Neural progenitor cell (in vitro differentiated cells): ENCODE results near the gene TMED7. TPM values are rescaled to one million over a fixed set of nuclear protein-coding genes. Genes with fewer than 3 reads are reported as not detected.
"Not testable (repeated sequence)": the region's sequence is repeated elsewhere in the genome, so short reads cannot be mapped to it uniquely, and the experiment has no call there.

ENCODE experiments used
- DNase-seq: peaks from one replicate; pipeline ENCODE4 v3.0.0-alpha.2; 2016; ENCODE audit warnings: low spot score
- H2AFZ ChIP-seq: fragments of 200-600 bp; sonication (generic); replicated peaks from 2 replicates; pipeline ENCODE4 v1.6.1; 2016; ENCODE audit warnings: antibody characterized with exemption
- H3F3A ChIP-seq: fragments of 200-600 bp; sonication (generic); 2 replicates; pipeline ENCODE4 v1.6.1; 2016; ENCODE audit warnings: antibody characterized with exemption, low read depth
- H3K27ac ChIP-seq: fragments of 200-600 bp; sonication (generic); 2 replicates; pipeline ENCODE4 v1.5.1; 2016; ENCODE audit warnings: mild to moderate bottlenecking
- H3K27me3 ChIP-seq: fragments of 200-600 bp; sonication (generic); 2 replicates; pipeline ENCODE4 v1.6.1; 2016; ENCODE audit warnings: mild to moderate bottlenecking, moderate library complexity
- H3K36me3 ChIP-seq: fragments of 200-600 bp; sonication (generic); 2 replicates; pipeline ENCODE4 v1.5.1; 2016
- H3K4me1 ChIP-seq: fragments of 200-600 bp; sonication (generic); 2 replicates; pipeline ENCODE4 v1.6.1; 2016; ENCODE audit warnings: mixed run types
- H3K4me2 ChIP-seq: fragments of 200-600 bp; sonication (generic); 2 replicates; pipeline ENCODE4 v1.6.1; 2016
- H3K4me3 ChIP-seq: fragments of 200-600 bp; sonication (generic); 2 replicates; pipeline ENCODE4 v1.5.1; 2016
- H3K79me2 ChIP-seq: fragments of 200-600 bp; sonication (generic); 2 replicates; pipeline ENCODE4 v1.6.1; 2016; ENCODE audit warnings: low read depth
- H3K9ac ChIP-seq: fragments of 200-600 bp; sonication (generic); 2 replicates; pipeline ENCODE4 v1.6.1; 2016
- H3K9me3 ChIP-seq: fragments of 200-600 bp; sonication (generic); 2 replicates; pipeline ENCODE4 v1.5.1; 2016; ENCODE audit warnings: low read depth
- H4K20me1 ChIP-seq: fragments of 200-600 bp; sonication (generic); 2 replicates; pipeline ENCODE4 v1.6.1; 2016; ENCODE audit warnings: low read depth
- H3K27ac Mint-ChIP-seq: 3 replicates; pipeline ENCODE4 v1.8.0; 2021; ENCODE audit warnings: mixed read lengths
- H3K27me3 Mint-ChIP-seq: 2 replicates; pipeline ENCODE4 v1.8.0; 2022; ENCODE audit warnings: low read depth, mild to moderate bottlenecking, inconsistent platforms, moderate library complexity, mixed read lengths; ENCODE audit not compliant: insufficient read depth
- H3K36me3 Mint-ChIP-seq: 3 replicates; pipeline ENCODE4 v1.8.0; 2021; ENCODE audit warnings: mixed read lengths
- H3K4me1 Mint-ChIP-seq: 3 replicates; pipeline ENCODE4 v1.8.0; 2021; ENCODE audit warnings: mixed read lengths
- H3K4me3 Mint-ChIP-seq: 3 replicates; pipeline ENCODE4 v1.8.0; 2021; ENCODE audit warnings: mild to moderate bottlenecking, moderate library complexity, mixed read lengths
- H3K9me3 Mint-ChIP-seq: 3 replicates; pipeline ENCODE4 v1.8.0; 2020; ENCODE audit warnings: mixed read lengths
- EZH2 ChIP-seq: fragments of 200-600 bp; sonication (generic); IDR thresholded peaks from 2 replicates; pipeline ENCODE4 v1.6.1; 2017; ENCODE audit warnings: antibody characterized with exemption, mild to moderate bottlenecking, moderate library complexity
- EZH2phosphoT487 ChIP-seq: fragments of 200-600 bp; sonication (generic); IDR thresholded peaks from 2 replicates; pipeline ENCODE4 v1.6.1; 2017; ENCODE audit warnings: antibody characterized with exemption
- total RNA-seq: library from RNA; depleted of rRNA; stranded (reverse); fragments of >200 nt; gene quantifications from 2 replicates; pipeline ENCODE4 v1.2.3, GENCODE V29; 2015; ENCODE audit warnings: low replicate concordance
- TF ChIP-seq, protein P1 (sequence below): fragments of 200-600 bp; sonication (generic); IDR thresholded peaks from 2 replicates; pipeline ENCODE4 v1.5.1; 2017; ENCODE audit warnings: antibody characterized with exemption, mild to moderate bottlenecking

TMED7 gene
- 72.4 and 112 TPM in 2 replicates for total RNA-seq

DNA sequence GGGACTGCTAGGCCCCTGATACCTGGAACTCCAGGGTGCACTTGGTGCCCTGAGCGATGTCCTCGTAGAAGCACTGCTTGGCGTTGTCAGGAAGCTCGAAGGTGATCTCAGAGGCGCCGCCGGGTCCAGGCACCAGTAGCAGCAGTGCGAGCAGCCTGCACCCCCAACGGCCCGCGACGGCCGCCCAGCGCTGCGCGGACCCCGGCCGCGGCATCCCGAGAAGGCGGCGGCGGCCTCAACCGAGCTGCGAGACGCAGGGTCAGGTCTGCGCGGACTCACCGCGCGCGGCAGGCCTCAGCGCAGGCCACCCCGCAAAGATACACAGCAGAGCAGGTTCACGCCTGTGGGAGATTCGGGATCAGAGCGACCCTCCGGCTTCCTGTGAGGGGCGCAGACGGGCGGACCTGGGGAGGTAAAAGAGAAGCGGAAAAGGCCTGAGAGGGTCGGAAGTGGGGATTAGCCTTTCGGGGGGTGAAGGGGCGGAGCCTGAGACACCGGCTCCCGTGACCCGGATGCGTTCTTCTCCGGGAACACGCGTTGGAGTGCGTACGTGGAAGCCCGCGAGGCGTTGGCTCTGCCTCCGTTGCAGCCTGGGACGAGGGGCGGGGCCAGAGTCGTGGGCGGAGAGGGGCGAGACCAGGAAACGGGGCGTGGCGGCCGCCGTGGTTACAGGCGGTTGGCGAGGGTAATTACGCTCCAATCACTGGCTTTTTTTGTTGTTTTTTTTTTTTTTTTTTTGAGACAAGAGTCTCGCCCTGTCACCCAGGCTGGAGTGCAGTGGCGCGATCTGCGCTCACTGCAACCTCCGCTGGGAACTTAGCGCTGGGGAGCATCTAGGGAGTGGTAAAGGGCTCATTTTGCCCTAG lies at the start of gene TMED7:
TMED7 (minus strand) TSS at position 458 of the 866 bp plus-strand sequence; CDS start at position 214, 244 bp downstream.
- Histone ChIP-seq H3F3A (peaks cover 6% of the 10 kb centered on the region), H3K4me3 (peak within 1 kb of the TSS; percentile 71), H3K4me2 (peak within 1 kb of the TSS; percentile 92), H3K36me3 (no peaks in the 10 kb centered on the region), H3K9me3 (no peaks in the 10 kb centered on the region), H2AFZ (peak within 1 kb of the TSS; percentile 64), H3K27ac (peak within 1 kb of the TSS; percentile 60), H3K4me1 (peaks cover 35% of the 10 kb centered on the region), H3K27me3 (no peaks in the 10 kb centered on the region), H3K79me2 (peaks cover 57% of the 10 kb centered on the region), H3K9ac (peak within 1 kb of the TSS; percentile 65), H4K20me1 (peaks cover 47% of the 10 kb centered on the region)
- Mint-ChIP-seq H3K27me3 (peaks cover 2% of the 10 kb centered on the region), H3K4me3 (no peak within 1 kb of the TSS), H3K4me1 (peaks cover 19% of the 10 kb centered on the region), H3K9me3 (no peaks in the 10 kb centered on the region), H3K27ac (peak within 1 kb of the TSS; percentile 91), H3K36me3 (no peaks in the 10 kb centered on the region)
- TF ChIP-seq EZH2phosphoT487 (no peak), EZH2 (no peak)
- TF ChIP-seq, protein P1, sequence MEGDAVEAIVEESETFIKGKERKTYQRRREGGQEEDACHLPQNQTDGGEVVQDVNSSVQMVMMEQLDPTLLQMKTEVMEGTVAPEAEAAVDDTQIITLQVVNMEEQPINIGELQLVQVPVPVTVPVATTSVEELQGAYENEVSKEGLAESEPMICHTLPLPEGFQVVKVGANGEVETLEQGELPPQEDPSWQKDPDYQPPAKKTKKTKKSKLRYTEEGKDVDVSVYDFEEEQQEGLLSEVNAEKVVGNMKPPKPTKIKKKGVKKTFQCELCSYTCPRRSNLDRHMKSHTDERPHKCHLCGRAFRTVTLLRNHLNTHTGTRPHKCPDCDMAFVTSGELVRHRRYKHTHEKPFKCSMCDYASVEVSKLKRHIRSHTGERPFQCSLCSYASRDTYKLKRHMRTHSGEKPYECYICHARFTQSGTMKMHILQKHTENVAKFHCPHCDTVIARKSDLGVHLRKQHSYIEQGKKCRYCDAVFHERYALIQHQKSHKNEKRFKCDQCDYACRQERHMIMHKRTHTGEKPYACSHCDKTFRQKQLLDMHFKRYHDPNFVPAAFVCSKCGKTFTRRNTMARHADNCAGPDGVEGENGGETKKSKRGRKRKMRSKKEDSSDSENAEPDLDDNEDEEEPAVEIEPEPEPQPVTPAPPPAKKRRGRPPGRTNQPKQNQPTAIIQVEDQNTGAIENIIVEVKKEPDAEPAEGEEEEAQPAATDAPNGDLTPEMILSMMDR, result no peak
- peak; percentile 96 for DNase-seq

DNA sequence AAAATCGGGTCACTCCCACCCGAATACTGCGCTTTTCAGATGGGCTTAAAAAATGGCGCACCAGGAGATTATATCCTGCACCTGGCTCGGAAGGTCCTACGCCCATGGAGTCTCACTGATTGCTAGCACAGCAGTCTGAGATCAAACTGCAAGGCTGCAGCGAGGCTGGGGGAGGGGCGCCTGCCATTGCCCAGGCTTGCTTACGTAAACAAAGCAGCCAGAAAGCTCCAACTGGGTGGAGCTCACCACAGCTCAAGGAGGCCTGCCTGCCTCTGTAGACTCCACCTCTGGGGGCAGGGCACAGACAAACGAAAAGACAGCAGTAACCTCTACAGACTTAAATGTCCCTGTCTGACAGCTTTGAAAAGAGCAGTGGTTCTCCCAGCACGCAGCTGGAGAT lies 48.9 kb upstream of the TMED7 start:
- not testable (repeated sequence) for H3F3A ChIP-seq, DNase-seq, H3K4me1 ChIP-seq, H3K4me3 ChIP-seq, H4K20me1 ChIP-seq, H3K27ac Mint-ChIP-seq, H3K79me2 ChIP-seq, H3K27ac ChIP-seq, H3K27me3 ChIP-seq, H3K4me3 Mint-ChIP-seq, H2AFZ ChIP-seq, H3K4me2 ChIP-seq, H3K9ac ChIP-seq, H3K4me1 Mint-ChIP-seq, H3K36me3 ChIP-seq, H3K27me3 Mint-ChIP-seq, H3K9me3 ChIP-seq, H3K36me3 Mint-ChIP-seq
- H3K9me3 Mint-ChIP-seq, result peaks cover 10% of the 10 kb centered on the region

DNA sequence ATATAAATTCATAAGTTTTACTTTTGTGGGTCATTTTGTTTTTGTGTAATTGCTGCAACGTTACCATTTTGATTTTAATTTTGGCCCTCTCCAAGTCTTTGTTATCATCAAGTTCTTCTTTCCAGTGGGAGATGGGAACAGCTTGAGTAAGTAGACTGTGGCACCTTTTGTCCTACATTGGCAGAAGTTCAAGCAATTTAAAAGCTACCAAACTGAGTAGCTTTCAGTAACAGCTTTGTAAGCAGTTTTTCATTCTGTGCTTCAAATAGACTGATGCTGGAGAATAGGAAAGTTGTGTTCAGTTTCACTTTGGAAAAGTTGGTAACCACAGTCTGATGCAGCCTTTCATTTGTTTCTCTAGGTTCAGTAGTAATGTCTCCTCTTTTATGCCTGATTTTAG lies 47.8 kb upstream of the TMED7 start:
- no peaks in the 10 kb centered on the region for H3F3A ChIP-seq
- H3K4me1 ChIP-seq, result no peaks in the 10 kb centered on the region
- H3K79me2 ChIP-seq, result no peaks in the 10 kb centered on the region
- Mint-ChIP-seq H3K36me3 (peaks cover 2% of the 10 kb centered on the region), H3K4me3 (no peak overlapping the region), H3K9me3 (peaks cover 15% of the 10 kb centered on the region), H3K27ac (no peak overlapping the region), H3K4me1 (no peaks in the 10 kb centered on the region), H3K27me3 (peaks cover 4% of the 10 kb centered on the region)
- no peak overlapping the region for H3K4me2 ChIP-seq
- no peak overlapping the region for H2AFZ ChIP-seq
- H3K9me3 ChIP-seq, result peaks cover 7% of the 10 kb centered on the region
- H3K4me3 ChIP-seq, result no peak overlapping the region
- H4K20me1 ChIP-seq, result no peaks in the 10 kb centered on the region
- TF ChIP-seq, protein P1, result no peak
- TF ChIP-seq EZH2, result no peak
- TF ChIP-seq EZH2phosphoT487, result no peak
- H3K27ac ChIP-seq, result no peak overlapping the region
- no peaks in the 10 kb centered on the region for H3K36me3 ChIP-seq
- no peak for DNase-seq
- H3K9ac ChIP-seq, result no peak overlapping the region
- no peaks in the 10 kb centered on the region for H3K27me3 ChIP-seq

DNA sequence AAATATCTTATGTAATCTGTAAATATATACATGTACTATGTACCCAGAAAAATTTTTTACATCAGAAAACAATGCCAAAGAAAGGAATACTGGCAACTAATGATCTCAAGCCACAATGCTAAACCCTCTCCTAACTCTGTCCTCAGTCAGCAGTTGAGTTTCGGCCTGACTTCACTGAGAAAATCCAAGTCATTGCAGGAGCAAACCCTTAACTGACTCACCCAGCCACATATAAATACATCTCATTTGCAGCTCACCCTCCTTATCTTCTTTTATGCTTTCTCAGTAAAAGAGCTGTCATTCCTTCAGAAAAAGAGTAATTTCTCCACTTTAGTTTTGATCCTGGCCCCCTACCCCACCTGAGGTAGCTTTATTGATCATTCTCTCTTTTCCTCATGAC lies 46.1 kb upstream of the TMED7 start:
- TF ChIP-seq, protein P1, result no peak
- TF ChIP-seq EZH2phosphoT487 (no peak), EZH2 (no peak)
- Mint-ChIP-seq H3K4me1 (no peaks in the 10 kb centered on the region), H3K9me3 (peaks cover 20% of the 10 kb centered on the region), H3K27ac (no peak overlapping the region), H3K4me3 (no peak overlapping the region), H3K36me3 (peaks cover 2% of the 10 kb centered on the region), H3K27me3 (peaks cover 4% of the 10 kb centered on the region)
- peaks cover 7% of the 10 kb centered on the region for H3K9me3 ChIP-seq
- no peak overlapping the region for H3K4me2 ChIP-seq
- no peak overlapping the region for H2AFZ ChIP-seq
- H3F3A ChIP-seq, result no peaks in the 10 kb centered on the region
- no peaks in the 10 kb centered on the region for H4K20me1 ChIP-seq
- no peak overlapping the region for H3K27ac ChIP-seq
- no peak overlapping the region for H3K4me3 ChIP-seq
- no peaks in the 10 kb centered on the region for H3K4me1 ChIP-seq
- no peaks in the 10 kb centered on the region for H3K36me3 ChIP-seq
- H3K27me3 ChIP-seq, result no peaks in the 10 kb centered on the region
- H3K9ac ChIP-seq, result no peak overlapping the region
- no peak for DNase-seq
- no peaks in the 10 kb centered on the region for H3K79me2 ChIP-seq
